Memory B cell (primary cell): Measurements from ENCODE around the gene SLC22A8.

Experiments
- ATAC-seq: fragments of 150-1000 bp; cut with Tn5 transposase; 2 replicates; pipeline ENCODE4 v1.10.0; 2021; ENCODE audit warnings: low read depth, mild to moderate bottlenecking, moderate library complexity
- DNase-seq, 2 donors: peaks; one replicate each; pipeline ENCODE4 v3.0.0; 2022; ENCODE audit warnings: low spot score in 2 of 2
- H3K27ac Mint-ChIP-seq: one replicate; pipeline ENCODE4 v1.8.0; 2022; ENCODE audit warnings: mild to moderate bottlenecking, moderate library complexity, mixed read lengths
- H3K27me3 Mint-ChIP-seq: one replicate; pipeline ENCODE4 v1.8.0; 2022; ENCODE audit warnings: mixed read lengths
- H3K36me3 Mint-ChIP-seq: one replicate; pipeline ENCODE4 v1.8.0; 2022; ENCODE audit warnings: mild to moderate bottlenecking, mixed read lengths
- H3K4me1 Mint-ChIP-seq: one replicate; pipeline ENCODE4 v1.8.0; 2022; ENCODE audit warnings: mixed read lengths
- H3K4me3 Mint-ChIP-seq: one replicate; pipeline ENCODE4 v1.8.0; 2022; ENCODE audit warnings: mild to moderate bottlenecking, moderate library complexity, mixed read lengths
- H3K9me3 Mint-ChIP-seq: one replicate; pipeline ENCODE4 v1.8.0; 2022; ENCODE audit warnings: mixed read lengths

The SLC22A8 gene

GRCh38 chr11:63010934-63011439 lies 4.7 kb downstream of the SLC22A8 start:
- Mint-ChIP-seq H3K4me1 (no peaks in the 10 kb centered on the region), H3K9me3 (no peaks in the 10 kb centered on the region), H3K36me3 (no peaks in the 10 kb centered on the region), H3K4me3 (no peak overlapping the region), H3K27ac (no peak overlapping the region), H3K27me3 (peaks cover 19% of the 10 kb centered on the region)
- ATAC-seq (no peak), DNase-seq (no peak)

- Mint-ChIP-seq H3K4me3 (no peak overlapping the region), H3K27ac (no peak overlapping the region), H3K27me3 (peaks cover 7% of the 10 kb centered on the region), H3K9me3 (no peaks in the 10 kb centered on the region), H3K36me3 (no peaks in the 10 kb centered on the region), H3K4me1 (no peaks in the 10 kb centered on the region)
- no peak for ATAC-seq
- no peak for DNase-seq
Observed at GRCh38 chr11:63007920-63008319, 7.7 kb downstream of the SLC22A8 start.

- Mint-ChIP-seq H3K9me3 (no peaks in the 10 kb centered on the region), H3K4me3 (no peak overlapping the region), H3K36me3 (no peaks in the 10 kb centered on the region), H3K27ac (no peak overlapping the region), H3K27me3 (peaks cover 13% of the 10 kb centered on the region), H3K4me1 (no peaks in the 10 kb centered on the region)
- no peak for DNase-seq
- ATAC-seq, result no peak
Observed at GRCh38 chr11:63001456-63001855, 14.2 kb downstream of the SLC22A8 start.

GRCh38 chr11:62999649-63000048 lies 16.0 kb downstream of the SLC22A8 start:
- Mint-ChIP-seq H3K9me3 (no peaks in the 10 kb centered on the region), H3K36me3 (no peaks in the 10 kb centered on the region), H3K4me3 (no peak overlapping the region), H3K27me3 (peaks cover 21% of the 10 kb centered on the region), H3K4me1 (no peaks in the 10 kb centered on the region), H3K27ac (no peak overlapping the region)
- ATAC-seq (no peak), DNase-seq (no peak)

- no peaks in the 10 kb centered on the region for H3K4me1 Mint-ChIP-seq
- peaks cover 21% of the 10 kb centered on the region for H3K27me3 Mint-ChIP-seq
- ATAC-seq (no peak), DNase-seq (no peak)
- H3K4me3 Mint-ChIP-seq, result no peak overlapping the region
- no peaks in the 10 kb centered on the region for H3K36me3 Mint-ChIP-seq
- no peak overlapping the region for H3K27ac Mint-ChIP-seq
- no peaks in the 10 kb centered on the region for H3K9me3 Mint-ChIP-seq
Observed at GRCh38 chr11:62999156-62999555, 16.5 kb downstream of the SLC22A8 start.

- ATAC-seq, result no peak
- Mint-ChIP-seq H3K4me1 (no peaks in the 10 kb centered on the region), H3K9me3 (no peaks in the 10 kb centered on the region), H3K27ac (no peak overlapping the region), H3K27me3 (peaks cover 29% of the 10 kb centered on the region), H3K4me3 (no peak overlapping the region), H3K36me3 (no peaks in the 10 kb centered on the region)
- no peak for DNase-seq
Observed at GRCh38 chr11:62996271-62996670, 19.4 kb downstream of the SLC22A8 start.

- no peaks in the 10 kb centered on the region for H3K36me3 Mint-ChIP-seq
- H3K27ac Mint-ChIP-seq, result no peak overlapping the region
- no peaks in the 10 kb centered on the region for H3K9me3 Mint-ChIP-seq
- DNase-seq, result no peak
- no peaks in the 10 kb centered on the region for H3K4me1 Mint-ChIP-seq
- H3K4me3 Mint-ChIP-seq, result no peak overlapping the region
- ATAC-seq, result no peak
- peaks cover 29% of the 10 kb centered on the region for H3K27me3 Mint-ChIP-seq
Observed at GRCh38 chr11:62994775-62995174, 20.9 kb downstream of the SLC22A8 start.

- Mint-ChIP-seq H3K4me1 (no peaks in the 10 kb centered on the region), H3K36me3 (no peaks in the 10 kb centered on the region), H3K27ac (no peak overlapping the region), H3K4me3 (no peak overlapping the region), H3K9me3 (no peaks in the 10 kb centered on the region), H3K27me3 (peaks cover 21% of the 10 kb centered on the region)
- no peak for ATAC-seq
- no peak for DNase-seq
Observed at GRCh38 chr11:62988276-62988675, 27.4 kb downstream of the SLC22A8 start.

- Mint-ChIP-seq H3K27ac (no peak overlapping the region), H3K9me3 (no peaks in the 10 kb centered on the region), H3K27me3 (peaks cover 14% of the 10 kb centered on the region), H3K36me3 (no peaks in the 10 kb centered on the region), H3K4me3 (no peak overlapping the region), H3K4me1 (no peaks in the 10 kb centered on the region)
- no peak for ATAC-seq
- no peak for DNase-seq
Observed at GRCh38 chr11:62985041-62985750, 30.4 kb downstream of the SLC22A8 start.

GRCh38 chr11:62984451-62984991 lies 31.1 kb downstream of the SLC22A8 start, which contains the start of gene SLC22A6:
Gene SLC22A6 (minus strand): TSS chr11:62984967. CDS start chr11:62984690, 277 bp downstream.
- no peak for DNase-seq
- Mint-ChIP-seq H3K4me1 (no peaks in the 10 kb centered on the region), H3K27ac (no peak within 1 kb of the TSS), H3K9me3 (no peaks in the 10 kb centered on the region), H3K36me3 (no peaks in the 10 kb centered on the region), H3K4me3 (no peak within 1 kb of the TSS), H3K27me3 (peaks cover 18% of the 10 kb centered on the region)
- no peak for ATAC-seq

GRCh38 chr11:62983536-62984199 lies 32.0 kb downstream of the SLC22A8 start:
- Mint-ChIP-seq H3K27ac (no peak overlapping the region), H3K9me3 (no peaks in the 10 kb centered on the region), H3K4me3 (no peak overlapping the region), H3K27me3 (peaks cover 19% of the 10 kb centered on the region), H3K36me3 (no peaks in the 10 kb centered on the region), H3K4me1 (no peaks in the 10 kb centered on the region)
- no peak for ATAC-seq
- no peak for DNase-seq

GRCh38 chr11:62981743-62982142 lies 33.9 kb downstream of the SLC22A8 start:
- Mint-ChIP-seq H3K4me1 (no peaks in the 10 kb centered on the region), H3K27me3 (peaks cover 13% of the 10 kb centered on the region), H3K36me3 (no peaks in the 10 kb centered on the region), H3K4me3 (no peak overlapping the region), H3K27ac (no peak overlapping the region), H3K9me3 (no peaks in the 10 kb centered on the region)
- DNase-seq, result no peak
- ATAC-seq, result no peak

- H3K36me3 Mint-ChIP-seq, result no peaks in the 10 kb centered on the region
- no peak for DNase-seq
- no peaks in the 10 kb centered on the region for H3K4me1 Mint-ChIP-seq
- H3K27me3 Mint-ChIP-seq, result peaks cover 13% of the 10 kb centered on the region
- no peak overlapping the region for H3K27ac Mint-ChIP-seq
- no peak overlapping the region for H3K4me3 Mint-ChIP-seq
- H3K9me3 Mint-ChIP-seq, result no peaks in the 10 kb centered on the region
- no peak for ATAC-seq
Observed at GRCh38 chr11:62980133-62980760, 35.4 kb downstream of the SLC22A8 start.

GRCh38 chr11:62976109-62976508 lies 39.5 kb downstream of the SLC22A8 start:
- H3K4me1 Mint-ChIP-seq, result no peaks in the 10 kb centered on the region
- H3K27me3 Mint-ChIP-seq, result peaks cover 18% of the 10 kb centered on the region

More at GRCh38 chr11:62976109-62976508, 39.5 kb downstream of the SLC22A8 start:
- no peak overlapping the region for H3K4me3 Mint-ChIP-seq
- H3K9me3 Mint-ChIP-seq, result no peaks in the 10 kb centered on the region
- no peaks in the 10 kb centered on the region for H3K36me3 Mint-ChIP-seq
- DNase-seq (no peak), ATAC-seq (no peak)
- no peak overlapping the region for H3K27ac Mint-ChIP-seq
